Activated naive CD4-positive, alpha-beta T cell (primary cell): ENCODE data around the gene LAMA2.

Source experiments
- DNase-seq, 4 experiments: peaks; one replicate each; lab custom pipeline; 2025; lab: John Stamatoyannopoulos, UW

Gene LAMA2

DNA sequence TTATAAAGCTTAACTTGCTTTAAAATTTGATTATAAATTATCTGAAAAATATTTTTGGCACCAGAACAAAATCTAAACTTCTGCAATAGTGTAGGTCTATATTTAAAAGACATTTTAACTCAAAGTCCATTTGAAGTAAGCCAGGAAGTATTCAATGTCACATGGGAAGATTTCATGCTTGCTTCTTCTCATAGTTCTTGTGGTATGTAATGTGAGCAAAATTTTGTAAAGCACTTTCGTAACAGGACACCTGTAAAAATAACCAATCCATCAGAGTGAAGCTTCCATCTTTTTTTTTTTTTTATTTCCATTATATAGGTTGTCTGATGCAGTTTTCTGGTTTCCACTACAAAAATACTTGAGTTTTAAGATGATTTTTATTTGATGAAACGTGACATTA lies 386.1 kb downstream of the LAMA2 start:
- no peak for DNase-seq

DNA sequence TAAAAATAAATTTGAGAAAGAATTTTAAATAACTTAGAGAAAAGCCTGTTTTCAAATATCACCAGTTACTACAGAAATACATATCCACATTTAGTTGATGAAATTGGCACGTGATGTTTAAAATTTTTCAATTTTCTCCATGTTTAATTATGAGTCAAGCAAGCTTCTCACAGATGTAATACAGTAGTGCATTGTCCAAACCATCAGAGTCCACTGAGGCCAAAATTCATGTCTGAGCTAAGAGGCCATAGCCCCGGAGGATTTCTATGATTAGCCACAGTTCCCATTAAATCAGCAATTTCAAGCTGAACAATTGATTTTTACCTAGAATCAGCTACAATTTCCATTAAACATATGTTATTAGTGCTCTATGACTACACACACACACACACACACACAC lies 387.0 kb downstream of the LAMA2 start:
- no peak for DNase-seq

DNA sequence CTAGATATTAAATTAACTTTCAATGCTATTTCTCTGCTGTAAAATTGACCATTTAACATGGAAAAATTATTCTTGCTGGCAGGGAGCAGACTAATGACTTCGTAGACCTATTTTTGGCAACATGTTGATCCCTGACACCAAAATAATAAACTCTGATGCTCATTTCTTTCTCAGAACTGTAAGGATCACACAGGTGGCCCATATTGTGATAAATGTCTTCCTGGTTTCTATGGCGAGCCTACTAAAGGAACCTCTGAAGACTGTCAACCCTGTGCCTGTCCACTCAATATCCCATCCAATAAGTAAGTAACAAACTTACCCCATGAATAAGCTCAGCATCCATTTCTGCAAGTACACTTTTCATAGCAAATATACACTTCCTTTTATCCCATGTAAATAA lies 387.5 kb downstream of the LAMA2 start:
- no peak for DNase-seq

DNA sequence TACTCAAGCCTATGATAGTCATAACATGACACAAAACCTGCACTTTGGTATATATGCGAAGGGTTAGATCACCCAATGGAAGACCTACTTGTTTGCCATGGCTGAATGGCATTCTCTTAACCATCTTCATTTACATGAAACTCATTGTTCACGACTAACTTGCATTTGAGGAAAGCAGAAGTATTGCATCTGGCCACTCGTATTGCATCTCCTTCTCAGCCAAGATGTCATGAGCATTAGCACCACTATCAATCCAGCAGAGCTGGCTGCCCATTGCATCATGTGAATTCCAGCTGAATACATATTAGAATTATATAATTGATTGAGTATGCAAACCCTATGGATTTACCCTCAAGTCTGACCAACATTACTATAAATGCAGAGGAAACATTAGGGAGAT lies 390.2 kb downstream of the LAMA2 start:
- no peak for DNase-seq

DNA sequence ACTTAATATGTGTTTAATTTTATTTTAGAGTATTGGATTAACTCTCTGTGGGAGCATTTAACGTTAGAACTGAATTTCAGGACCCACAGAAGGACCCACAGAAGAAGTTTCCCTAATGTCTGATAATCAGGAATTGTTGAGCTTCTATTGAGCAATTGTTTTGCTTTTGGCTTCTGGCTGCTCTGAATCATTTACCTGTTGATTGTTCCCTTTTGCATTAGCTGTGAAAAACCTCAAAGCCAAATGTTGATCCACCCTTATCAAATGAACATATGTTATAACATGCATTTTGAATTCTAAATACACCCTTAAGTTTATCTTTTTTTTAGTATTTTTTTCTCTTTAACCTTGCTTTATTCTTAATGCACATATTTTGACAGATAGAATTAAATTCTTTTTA lies 393.5 kb downstream of the LAMA2 start:
- DNase-seq, result no peak

DNA sequence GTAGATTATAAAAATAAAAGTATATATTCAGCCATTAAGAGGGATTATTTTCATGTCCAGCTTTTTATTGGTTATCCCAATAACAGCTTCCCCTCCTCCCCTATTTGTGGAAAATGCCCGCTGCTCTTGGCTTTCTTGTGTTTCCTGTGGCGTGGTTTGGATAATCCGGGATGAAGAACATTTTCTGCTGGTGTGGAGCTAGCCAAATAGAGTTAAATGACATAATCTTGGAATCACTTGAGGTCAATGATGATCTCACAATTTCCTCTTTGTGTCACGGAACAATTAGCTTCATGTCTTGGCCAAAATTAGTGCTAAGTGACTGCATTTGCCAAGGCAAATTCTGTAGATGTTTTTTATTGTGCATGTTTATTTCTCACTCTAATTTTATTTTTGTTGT lies 394.0 kb downstream of the LAMA2 start:
- DNase-seq, result no peak

DNA sequence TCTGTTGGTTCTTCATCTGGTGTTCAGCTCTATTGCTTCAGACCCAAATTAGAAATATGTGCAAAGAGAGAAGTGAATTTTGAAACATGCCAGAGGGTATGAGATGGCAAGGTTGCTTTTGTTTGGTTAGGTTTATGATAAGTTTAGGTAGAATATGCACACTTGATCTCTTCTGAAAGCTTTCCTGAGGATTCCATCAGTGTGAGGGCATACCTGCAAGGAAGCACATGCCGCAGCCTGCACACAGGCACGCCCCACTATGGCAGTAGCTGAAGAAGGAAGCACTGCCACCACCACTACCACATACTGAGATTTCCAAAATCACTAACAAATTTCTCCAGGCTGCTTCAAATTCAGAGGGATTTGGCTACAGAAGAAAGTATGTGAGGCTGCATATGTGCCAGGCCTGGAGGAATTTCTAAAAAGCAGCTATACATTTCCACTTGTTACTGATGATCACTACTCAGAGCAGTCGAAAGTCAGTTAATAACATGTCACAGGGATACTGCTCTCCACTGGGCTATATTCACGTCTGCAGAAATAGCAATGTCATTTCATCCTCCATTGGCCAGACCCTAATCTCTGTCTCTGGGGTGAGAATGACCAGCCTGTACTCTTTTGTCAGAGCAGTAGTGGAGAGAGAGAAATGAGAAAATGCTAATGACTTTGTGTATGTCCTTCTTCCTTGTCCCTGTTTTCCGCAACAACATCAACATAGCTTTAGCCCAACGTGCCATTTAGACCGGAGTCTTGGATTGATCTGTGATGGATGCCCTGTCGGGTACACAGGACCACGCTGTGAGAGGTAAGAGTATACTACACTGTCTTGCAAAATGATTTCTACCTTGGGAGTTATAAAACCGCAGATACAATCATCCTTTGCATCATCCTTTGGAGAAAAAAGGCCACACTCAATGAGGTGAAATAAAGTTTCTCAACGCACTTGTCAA lies 396.7 kb downstream of the LAMA2 start:
- no peak for DNase-seq

DNA sequence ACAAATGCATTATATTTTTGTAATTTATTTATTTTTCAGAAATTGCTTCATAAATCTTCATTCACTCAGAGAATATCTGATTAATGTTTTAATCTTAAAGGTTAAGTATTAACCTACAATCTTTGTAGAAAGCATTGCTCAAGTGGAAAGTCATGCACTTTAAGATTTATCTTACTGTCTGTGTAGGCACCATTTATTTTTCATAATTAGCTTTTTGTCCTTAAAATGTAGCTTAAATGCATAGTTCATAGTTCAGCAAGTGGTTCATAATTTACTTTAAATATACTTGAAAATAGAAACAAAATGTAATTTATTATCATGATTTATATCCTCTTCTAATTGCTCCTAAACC lies 397.3 kb downstream of the LAMA2 start:
- DNase-seq, result no peak

DNA sequence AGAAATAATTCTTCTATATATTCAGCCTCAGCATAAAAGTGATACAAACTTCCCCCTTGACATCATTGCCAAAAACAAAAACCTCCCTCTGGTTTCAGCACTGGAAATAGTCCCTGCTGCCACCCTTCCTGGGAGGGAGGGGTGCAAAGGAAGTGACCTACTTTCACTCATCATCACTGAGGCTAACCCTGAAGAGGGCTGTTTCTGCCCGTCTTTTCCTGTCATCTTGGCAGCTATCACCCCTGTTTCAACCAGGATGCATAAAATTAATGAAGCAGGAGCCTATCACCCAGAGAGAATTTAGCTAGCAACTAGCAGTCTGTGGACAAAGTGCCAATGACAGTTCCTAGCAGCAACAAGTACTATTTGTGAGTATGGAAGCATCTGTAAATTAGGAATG lies 397.8 kb downstream of the LAMA2 start:
- DNase-seq, result no peak

DNA sequence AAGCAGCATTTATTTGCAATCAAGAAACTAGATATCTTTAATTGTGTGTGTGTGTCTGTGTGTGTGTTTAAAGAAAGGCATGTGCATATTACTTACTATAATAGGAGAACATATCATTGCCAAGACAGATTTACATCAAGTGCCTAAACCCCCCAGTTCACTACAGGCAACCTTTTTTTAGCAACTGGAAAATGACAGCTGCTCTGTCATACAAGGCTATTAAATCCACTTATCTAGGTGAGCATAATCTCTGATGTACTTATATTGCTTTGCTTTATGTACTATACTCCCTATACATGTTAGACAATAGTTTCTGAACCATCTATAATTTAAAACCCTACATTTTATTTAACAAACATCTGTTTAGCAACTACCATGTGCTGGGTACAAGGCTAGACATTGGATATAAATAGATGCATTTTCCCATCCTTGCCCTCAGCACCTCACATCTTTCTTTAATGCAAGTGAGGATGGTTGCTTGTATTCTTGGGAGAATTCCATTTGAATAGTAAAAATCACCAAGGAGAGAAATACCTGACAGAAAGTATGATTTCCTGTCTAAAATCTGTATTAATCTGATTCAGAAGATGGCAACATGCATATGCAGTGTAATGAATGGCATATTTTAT lies 398.3 kb downstream of the LAMA2 start:
- no peak for DNase-seq

DNA sequence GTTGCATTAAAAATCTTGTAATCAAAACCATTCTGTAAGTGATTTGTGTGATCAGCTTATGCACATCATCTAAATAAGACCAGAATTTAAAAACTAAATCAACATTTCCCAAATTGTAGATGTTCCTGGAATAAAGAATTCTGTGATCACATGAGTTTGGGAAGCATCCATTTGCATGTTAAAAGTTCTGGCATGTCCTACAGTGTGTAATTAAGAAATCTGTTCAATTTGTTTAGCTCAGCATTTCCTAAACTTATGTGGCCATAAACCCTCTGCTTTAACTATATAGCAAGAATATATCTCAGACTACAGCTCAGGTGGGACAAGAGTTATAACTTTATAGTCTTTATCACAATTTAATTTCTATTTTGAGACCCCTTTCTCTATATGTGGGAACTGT lies 399.1 kb downstream of the LAMA2 start:
- DNase-seq, result no peak

DNA sequence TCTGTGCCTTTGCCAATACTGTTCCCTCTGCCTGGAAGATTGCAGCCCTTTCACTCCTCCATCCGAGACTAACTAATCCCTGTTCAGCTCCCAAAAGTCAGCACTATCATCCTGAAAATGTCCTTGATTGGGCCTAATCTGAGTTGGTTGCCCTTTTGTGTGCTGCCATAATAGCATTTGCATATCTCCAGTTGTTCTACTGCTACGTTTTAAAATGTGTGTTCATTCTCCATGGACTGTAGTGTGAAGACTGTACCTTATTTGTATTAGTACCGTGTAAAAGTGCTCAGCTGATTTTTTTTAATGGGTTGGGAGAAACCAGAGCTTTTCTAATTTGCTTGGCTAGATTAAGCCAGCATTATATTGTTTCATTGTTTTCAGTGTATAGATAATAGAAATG lies 401.3 kb downstream of the LAMA2 start:
- no peak for DNase-seq

DNA sequence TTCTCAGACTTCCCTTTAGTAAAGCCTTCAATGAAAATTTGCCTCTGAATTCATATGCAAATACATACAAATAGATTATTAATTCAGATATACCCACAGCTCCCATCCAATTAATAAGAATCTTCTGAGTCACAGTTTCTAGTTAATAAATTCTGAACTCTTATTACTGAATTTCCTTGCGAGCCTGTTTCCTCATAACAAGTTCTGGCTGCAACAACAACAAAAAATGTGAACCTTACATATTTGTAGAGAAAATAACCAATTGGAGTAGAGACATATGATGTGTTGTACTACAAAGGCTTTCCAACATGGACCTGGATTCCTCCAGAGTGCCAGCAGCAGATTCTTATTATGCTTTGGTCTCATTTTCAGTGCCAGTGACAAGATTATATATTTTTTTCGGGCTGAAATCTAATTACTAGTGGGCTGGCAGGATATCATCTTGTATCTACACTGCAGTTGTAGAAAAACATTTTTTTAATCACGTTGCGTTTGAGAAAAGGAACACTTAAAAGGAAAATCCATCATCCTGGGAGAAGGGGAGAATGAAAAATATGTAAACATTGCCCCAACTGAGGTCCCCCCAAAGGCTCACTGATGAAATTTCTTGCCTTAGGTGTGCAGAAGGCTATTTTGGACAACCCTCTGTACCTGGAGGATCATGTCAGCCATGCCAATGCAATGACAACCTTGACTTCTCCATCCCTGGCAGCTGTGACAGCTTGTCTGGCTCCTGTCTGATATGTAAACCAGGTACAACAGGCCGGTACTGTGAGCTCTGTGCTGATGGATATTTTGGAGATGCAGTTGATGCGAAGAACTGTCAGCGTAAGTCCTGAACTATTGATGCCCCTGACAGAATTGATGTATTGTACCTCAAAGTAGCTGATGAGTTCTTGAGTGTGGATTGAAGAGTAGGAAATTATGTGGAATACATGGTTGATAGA lies 404.6 kb downstream of the LAMA2 start:
- DNase-seq, result no peak

DNA sequence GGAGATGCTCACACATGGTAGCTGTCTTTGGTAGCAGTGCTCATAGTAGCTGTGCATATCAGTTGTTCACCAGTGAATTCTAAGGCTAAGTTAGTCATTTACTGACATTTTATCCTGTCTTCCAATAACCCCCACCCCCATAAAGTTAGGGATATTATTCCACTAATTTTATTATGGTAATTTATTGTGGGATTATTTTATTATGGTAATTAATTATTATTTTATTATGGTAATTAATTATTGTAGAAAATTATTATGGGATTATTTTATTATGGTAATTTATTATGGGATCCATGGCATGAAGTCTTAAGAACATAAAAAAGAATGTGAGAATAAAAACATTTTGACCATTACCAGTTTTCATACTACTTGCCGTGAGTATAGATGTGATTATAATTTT lies 406.5 kb downstream of the LAMA2 start:
- DNase-seq, result no peak

DNA sequence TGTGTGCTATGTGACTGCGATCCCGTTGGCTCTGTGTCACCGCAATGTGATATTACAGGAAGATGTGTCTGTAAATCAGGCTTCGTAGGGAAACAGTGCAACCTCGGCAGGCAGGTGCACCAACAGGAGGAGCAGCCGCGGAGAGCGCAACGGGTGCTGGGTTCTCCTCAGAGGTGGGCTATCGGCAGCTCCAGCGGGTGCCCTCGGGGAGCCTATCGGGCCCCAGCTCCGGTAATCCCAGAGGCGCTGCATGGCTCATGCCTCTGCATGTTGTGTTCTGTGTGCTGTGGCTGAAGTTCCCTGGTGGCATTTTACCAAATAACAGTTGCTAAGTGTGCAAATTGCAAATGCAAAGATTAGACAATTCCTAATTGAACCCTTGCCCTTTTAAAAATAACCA lies 409.9 kb downstream of the LAMA2 start:
- no peak for DNase-seq

DNA sequence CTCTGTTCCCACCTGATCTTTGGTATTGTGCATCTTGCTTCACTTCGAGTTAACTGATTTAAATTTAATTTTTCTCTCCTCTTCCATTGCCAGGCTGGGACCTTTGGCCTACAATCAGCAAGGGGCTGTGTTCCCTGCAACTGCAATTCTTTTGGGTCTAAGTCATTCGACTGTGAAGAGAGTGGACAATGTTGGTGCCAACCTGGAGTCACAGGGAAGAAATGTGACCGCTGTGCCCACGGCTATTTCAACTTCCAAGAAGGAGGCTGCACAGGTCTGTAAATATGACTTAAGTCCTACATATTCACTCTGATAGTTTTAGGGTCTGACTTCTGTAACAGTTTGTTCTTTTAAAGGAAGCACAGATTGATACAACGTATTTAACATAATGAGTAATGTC lies 414.7 kb downstream of the LAMA2 start:
- DNase-seq, result no peak

DNA sequence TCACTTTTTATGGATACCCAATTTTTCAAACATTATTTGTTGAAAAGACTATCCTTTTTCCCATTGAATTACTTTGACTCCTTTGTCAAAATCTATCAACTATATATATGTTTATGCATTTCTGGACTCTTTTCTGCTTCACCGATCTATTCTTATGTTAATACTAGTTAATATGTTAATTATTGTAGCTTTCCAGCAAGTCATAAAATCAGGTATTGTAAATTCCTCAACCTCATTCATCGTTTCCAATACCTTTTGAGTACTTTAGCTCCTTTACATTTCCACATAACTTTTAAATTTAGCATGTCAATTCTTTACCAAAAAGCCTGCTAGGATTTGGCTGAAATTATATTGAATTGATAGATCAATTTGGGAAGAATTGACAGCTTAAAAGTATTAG lies 419.7 kb downstream of the LAMA2 start:
- no peak for DNase-seq

DNA sequence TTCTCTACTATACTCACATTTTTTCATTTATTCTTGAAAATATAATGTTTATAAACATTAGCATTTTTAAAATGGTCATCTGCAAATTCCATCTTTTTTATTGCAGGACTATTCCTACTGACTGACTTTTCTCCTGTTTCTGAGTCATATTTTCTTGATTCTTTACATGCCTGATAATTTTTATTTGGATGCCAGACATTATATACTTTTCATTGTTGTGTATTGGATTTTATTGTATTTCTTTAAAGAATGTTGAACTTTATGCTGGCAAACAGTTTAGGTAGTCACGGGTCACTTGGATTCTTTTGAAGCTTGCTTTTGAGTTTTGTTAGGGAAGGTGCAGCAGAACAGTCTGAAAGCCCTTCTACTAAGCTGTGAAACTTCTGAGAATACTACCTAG lies 423.9 kb downstream of the LAMA2 start:
- DNase-seq, result no peak

DNA sequence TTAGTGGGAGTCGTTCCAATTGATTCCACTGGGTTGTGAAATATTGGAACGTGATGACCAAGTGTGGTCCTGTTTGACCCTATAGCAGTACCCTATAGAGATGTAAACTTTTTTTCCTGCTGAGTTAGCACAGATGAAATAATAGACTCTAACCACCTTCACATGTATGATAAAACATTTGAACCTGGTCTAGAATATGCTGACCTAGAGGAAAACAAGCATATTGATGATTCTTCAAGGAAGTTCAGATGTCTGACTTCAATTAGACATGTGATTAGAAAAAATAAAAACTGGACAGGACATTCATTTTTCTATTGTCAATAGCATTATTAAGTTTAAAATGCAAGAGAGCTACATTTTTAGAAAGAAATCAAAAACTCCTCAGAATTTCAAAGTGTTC lies 424.9 kb downstream of the LAMA2 start:
- DNase-seq, result no peak

DNA sequence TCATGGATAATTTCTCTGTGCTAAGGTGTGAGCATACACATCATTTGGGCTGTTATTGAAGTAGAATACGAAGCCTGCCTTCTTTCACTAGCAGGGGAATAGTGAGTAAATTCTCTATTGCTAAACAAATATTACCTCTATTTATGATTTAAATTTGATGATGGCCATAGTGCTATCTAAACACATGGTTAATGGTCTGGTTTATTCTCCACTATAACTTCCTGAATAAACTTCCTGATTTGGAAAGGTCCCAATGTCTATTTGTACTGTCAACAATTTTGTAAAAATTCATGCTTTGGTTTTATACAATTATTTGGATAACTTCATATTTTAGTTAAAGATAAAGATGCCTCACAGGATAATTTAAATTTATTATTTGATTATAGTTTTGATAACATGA lies 426.2 kb downstream of the LAMA2 start:
- no peak for DNase-seq

DNA sequence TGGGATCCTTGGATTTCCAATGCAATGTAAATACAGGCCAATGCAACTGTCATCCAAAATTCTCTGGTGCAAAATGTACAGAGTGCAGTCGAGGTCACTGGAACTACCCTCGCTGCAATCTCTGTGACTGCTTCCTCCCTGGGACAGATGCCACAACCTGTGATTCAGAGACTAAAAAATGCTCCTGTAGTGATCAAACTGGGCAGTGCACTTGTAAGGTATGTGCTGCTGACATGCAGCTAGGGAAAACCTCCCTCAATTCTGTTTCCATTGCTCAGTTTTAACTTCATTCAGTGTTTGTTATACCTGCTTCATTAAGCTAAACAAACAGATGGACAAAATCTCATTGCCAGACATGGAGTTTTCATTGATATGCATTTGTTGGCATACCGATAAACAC lies 429.9 kb downstream of the LAMA2 start:
- DNase-seq, result no peak

DNA sequence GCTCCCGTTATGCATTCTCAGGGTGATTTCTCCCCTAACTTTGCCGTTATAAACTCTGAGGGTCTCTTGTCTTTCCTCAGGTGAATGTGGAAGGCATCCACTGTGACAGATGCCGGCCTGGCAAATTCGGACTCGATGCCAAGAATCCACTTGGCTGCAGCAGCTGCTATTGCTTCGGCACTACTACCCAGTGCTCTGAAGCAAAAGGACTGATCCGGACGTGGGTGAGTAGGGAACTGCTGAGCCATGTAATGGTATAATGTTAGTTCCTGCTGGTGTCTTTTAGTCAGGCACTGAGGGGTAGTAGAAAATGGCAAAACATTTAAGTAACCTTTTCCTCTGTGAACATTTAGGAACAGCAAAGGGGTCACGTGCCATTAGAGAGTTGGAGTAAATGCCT lies 431.6 kb downstream of the LAMA2 start:
- DNase-seq, result no peak
